ENCODE measurements around the gene RPGR. TPM values are rescaled to one million over a fixed set of nuclear protein-coding genes. Genes with fewer than 3 reads are reported as not detected.

The RPGR gene
- total RNA-seq, 1 donor from 2014 or later: 32.3 TPM

GRCh38 chrX:38233891-38234667 lies 93.2 kb downstream of the RPGR start:
- H3K27ac Mint-ChIP-seq: no peak overlapping the region

DNA sequence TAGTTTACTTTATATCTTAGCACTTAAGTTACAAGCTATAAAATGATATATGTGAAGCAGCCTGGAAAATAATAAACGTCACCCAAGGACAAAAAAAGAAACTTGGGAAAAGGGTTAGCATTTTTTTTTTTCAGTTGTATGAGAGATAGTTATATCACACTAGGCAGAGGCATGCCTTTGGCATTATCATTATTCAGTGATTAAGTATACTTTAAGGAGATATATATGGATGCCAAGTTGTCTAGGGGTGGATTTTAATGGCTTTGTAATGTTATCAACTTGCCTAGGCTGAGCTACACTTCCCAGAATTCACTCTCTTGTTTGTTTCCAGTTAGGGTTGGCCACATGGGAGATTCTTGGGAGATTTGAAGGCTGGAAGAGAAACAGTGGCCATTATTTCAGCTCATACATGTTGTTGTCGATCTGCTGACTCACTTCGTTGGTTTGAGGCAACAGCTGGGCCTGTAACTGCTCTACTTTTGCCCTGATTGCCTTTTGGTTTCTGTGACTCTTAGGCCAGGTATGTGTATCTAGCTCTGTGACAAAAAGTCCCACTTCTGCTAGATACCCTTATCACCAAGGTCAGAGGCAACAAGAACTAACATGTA lies 95.1 kb downstream of the RPGR start:
- Mint-ChIP-seq H3K4me1 (ENCODE audit: low read depth) (no peaks in the 10 kb centered on the region), H3K4me3 (ENCODE audit: low read depth) (no peak overlapping the region), H3K9me3 (ENCODE audit: low read depth) (peaks cover 20% of the 10 kb centered on the region), H3K27ac (no peak overlapping the region), H3K36me3 (ENCODE audit: insufficient read depth) (no peaks in the 10 kb centered on the region), H3K27me3 (no peaks in the 10 kb centered on the region)
- DNase-seq (ENCODE audit: low spot score, unreplicated experiment): no peak
- TF ChIP-seq, protein P1, sequence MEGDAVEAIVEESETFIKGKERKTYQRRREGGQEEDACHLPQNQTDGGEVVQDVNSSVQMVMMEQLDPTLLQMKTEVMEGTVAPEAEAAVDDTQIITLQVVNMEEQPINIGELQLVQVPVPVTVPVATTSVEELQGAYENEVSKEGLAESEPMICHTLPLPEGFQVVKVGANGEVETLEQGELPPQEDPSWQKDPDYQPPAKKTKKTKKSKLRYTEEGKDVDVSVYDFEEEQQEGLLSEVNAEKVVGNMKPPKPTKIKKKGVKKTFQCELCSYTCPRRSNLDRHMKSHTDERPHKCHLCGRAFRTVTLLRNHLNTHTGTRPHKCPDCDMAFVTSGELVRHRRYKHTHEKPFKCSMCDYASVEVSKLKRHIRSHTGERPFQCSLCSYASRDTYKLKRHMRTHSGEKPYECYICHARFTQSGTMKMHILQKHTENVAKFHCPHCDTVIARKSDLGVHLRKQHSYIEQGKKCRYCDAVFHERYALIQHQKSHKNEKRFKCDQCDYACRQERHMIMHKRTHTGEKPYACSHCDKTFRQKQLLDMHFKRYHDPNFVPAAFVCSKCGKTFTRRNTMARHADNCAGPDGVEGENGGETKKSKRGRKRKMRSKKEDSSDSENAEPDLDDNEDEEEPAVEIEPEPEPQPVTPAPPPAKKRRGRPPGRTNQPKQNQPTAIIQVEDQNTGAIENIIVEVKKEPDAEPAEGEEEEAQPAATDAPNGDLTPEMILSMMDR (IDR thresholded peaks at IDR 0.05; ENCODE audit: unreplicated experiment): no peak

More at GRCh38 chrX:38233891-38234667, 93.2 kb downstream of the RPGR start:
- H3K4me1 Mint-ChIP-seq (ENCODE audit: low read depth): no peaks in the 10 kb centered on the region
- TF ChIP-seq, protein P1 (IDR thresholded peaks at IDR 0.05; ENCODE audit: unreplicated experiment): no peak
- peaks cover 23% of the 10 kb centered on the region for H3K9me3 Mint-ChIP-seq (ENCODE audit: low read depth)
- H3K36me3 Mint-ChIP-seq (ENCODE audit: insufficient read depth): no peaks in the 10 kb centered on the region
- DNase-seq (ENCODE audit: low spot score, unreplicated experiment): no peak
- no peak overlapping the region for H3K4me3 Mint-ChIP-seq (ENCODE audit: low read depth)
- no peaks in the 10 kb centered on the region for H3K27me3 Mint-ChIP-seq

DNA sequence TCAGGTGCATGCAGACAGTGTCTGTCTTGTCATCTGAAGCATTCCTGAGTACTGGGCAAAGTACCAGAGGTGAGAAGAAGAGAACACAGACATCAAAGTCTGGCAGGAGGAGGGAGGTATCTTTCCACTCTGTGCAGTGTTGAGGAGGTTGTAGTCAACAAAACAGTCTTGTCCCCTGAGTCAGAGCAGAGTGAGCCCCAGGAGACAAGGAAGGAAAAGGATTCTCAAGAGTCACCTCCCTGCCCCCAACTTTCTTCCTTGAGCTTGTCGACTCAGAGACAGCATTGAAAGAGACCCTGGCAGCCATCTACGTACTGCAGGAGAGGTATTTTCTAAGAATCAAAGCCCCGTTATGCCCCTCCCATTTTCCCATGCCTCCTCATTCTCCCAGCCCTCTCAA lies 102.2 kb downstream of the RPGR start:
- TF ChIP-seq, protein P1 (IDR thresholded peaks at IDR 0.05; ENCODE audit: unreplicated experiment): no peak
- Mint-ChIP-seq H3K4me1 (ENCODE audit: low read depth) (no peaks in the 10 kb centered on the region), H3K27ac (no peak overlapping the region), H3K27me3 (peaks cover 26% of the 10 kb centered on the region), H3K36me3 (ENCODE audit: insufficient read depth) (no peaks in the 10 kb centered on the region), H3K4me3 (ENCODE audit: low read depth) (no peak overlapping the region), H3K9me3 (ENCODE audit: low read depth) (peaks cover 11% of the 10 kb centered on the region)
- no peak for DNase-seq (ENCODE audit: low spot score, unreplicated experiment)

GRCh38 chrX:38224160-38224559 lies 103.1 kb downstream of the RPGR start:
- no peak overlapping the region for H3K27ac Mint-ChIP-seq
- no peak overlapping the region for H3K4me3 Mint-ChIP-seq (ENCODE audit: low read depth)
- peaks cover 11% of the 10 kb centered on the region for H3K9me3 Mint-ChIP-seq (ENCODE audit: low read depth)
- H3K4me1 Mint-ChIP-seq (ENCODE audit: low read depth): no peaks in the 10 kb centered on the region
- no peak for DNase-seq (ENCODE audit: low spot score, unreplicated experiment)
- H3K36me3 Mint-ChIP-seq (ENCODE audit: insufficient read depth): no peaks in the 10 kb centered on the region
- peaks cover 33% of the 10 kb centered on the region for H3K27me3 Mint-ChIP-seq
- TF ChIP-seq, protein P1 (IDR thresholded peaks at IDR 0.05; ENCODE audit: unreplicated experiment): no peak

- TF ChIP-seq, protein P1 (IDR thresholded peaks at IDR 0.05; ENCODE audit: unreplicated experiment): no peak
- no peak overlapping the region for H3K27ac Mint-ChIP-seq
- peaks cover 53% of the 10 kb centered on the region for H3K27me3 Mint-ChIP-seq
- H3K36me3 Mint-ChIP-seq (ENCODE audit: insufficient read depth): no peaks in the 10 kb centered on the region
- peak overlapping the region; percentile 76 for H3K4me3 Mint-ChIP-seq (ENCODE audit: low read depth)
- H3K9me3 Mint-ChIP-seq (ENCODE audit: low read depth): peaks cover 11% of the 10 kb centered on the region
- no peak for DNase-seq (ENCODE audit: low spot score, unreplicated experiment)
- no peaks in the 10 kb centered on the region for H3K4me1 Mint-ChIP-seq (ENCODE audit: low read depth)
These were observed 105.8 kb downstream of the RPGR start for GRCh38 chrX:38221391-38221929.
